Type B pancreatic cell (in vitro differentiated cells): ENCODE measurements around the gene MYOM3. TPM values are rescaled to one million over a fixed set of nuclear protein-coding genes. Genes with fewer than 3 reads are reported as not detected.

Experiments used
- DNase-seq: peaks from one replicate; pipeline ENCODE4 v3.0.0; 2021; ENCODE audit warnings: mixed read lengths; ENCODE audit not compliant: unreplicated experiment; ENCODE audit errors: extremely low spot score
- H3K27ac Mint-ChIP-seq: 2 replicates; pipeline ENCODE4 v1.8.0; 2021; ENCODE audit warnings: mild to moderate bottlenecking, mixed read lengths
- H3K27me3 Mint-ChIP-seq: 2 replicates; pipeline ENCODE4 v1.8.0; 2021; ENCODE audit warnings: mixed read lengths
- H3K36me3 Mint-ChIP-seq: 2 replicates; pipeline ENCODE4 v1.8.0; 2021; ENCODE audit warnings: mixed read lengths
- H3K4me1 Mint-ChIP-seq: one replicate; pipeline ENCODE4 v1.8.0; 2021; ENCODE audit warnings: mixed read lengths; ENCODE audit not compliant: unreplicated experiment
- H3K4me3 Mint-ChIP-seq: 2 replicates; pipeline ENCODE4 v1.8.0; 2021; ENCODE audit warnings: mild to moderate bottlenecking, mixed read lengths
- H3K9me3 Mint-ChIP-seq: 2 replicates; pipeline ENCODE4 v1.8.0; 2021; ENCODE audit warnings: mixed read lengths
- CTCF ChIP-seq: fragments of 200-600 bp; sonication (generic); conservative IDR thresholded peaks from 2 replicates; pipeline ENCODE4 v1.5.0; 2021; ENCODE audit warnings: antibody characterized with exemption, mild to moderate bottlenecking
- total RNA-seq: library from RNA; stranded (reverse); gene quantifications from 2 replicates; pipeline ENCODE4 v1.2.1, GENCODE V29; 2021; ENCODE audit warnings: low replicate concordance

The MYOM3 gene
- total RNA-seq, 1 donor from 2014 or later = 0.70 TPM

- Mint-ChIP-seq H3K27ac (no peak overlapping the region), H3K27me3 (no peaks in the 10 kb centered on the region), H3K9me3 (peaks cover 4% of the 10 kb centered on the region), H3K36me3 (no peaks in the 10 kb centered on the region), H3K4me1 (peaks cover 28% of the 10 kb centered on the region), H3K4me3 (no peak overlapping the region)
- no peak for TF ChIP-seq CTCF
- no peak for DNase-seq
Measured at GRCh38 chr1:24007079-24007478, 104.9 kb downstream of the MYOM3 start.

Other genes with a start within 250 kb of the MYOM3 start
- gene FUCA1, start 243.8 kb downstream of the MYOM3 start, total RNA-seq = 20.6 and 40.8 TPM in 2 replicates
- not detected in 2 replicates for gene CNR2, start 198.8 kb downstream of the MYOM3 start, total RNA-seq
- gene PNRC2, start 152.3 kb downstream of the MYOM3 start, total RNA-seq = 132 and 146 TPM in 2 replicates
- 113 and 177 TPM in 2 replicates for gene SRSF10, start 131.8 kb downstream of the MYOM3 start, total RNA-seq
- 1.1 and 2.8 TPM in 2 replicates for gene IL22RA1, start 31.0 kb upstream of the MYOM3 start, total RNA-seq
- gene IFNLR1, start 75.2 kb upstream of the MYOM3 start, total RNA-seq = 7.1 and 19.9 TPM in 2 replicates
- 70.6 and 194 TPM in 2 replicates for gene GRHL3, start 207.2 kb upstream of the MYOM3 start, total RNA-seq